Left renal cortex interstitium (tissue), 4 donors: Measurements from ENCODE around the gene PLEKHM3. TPM values are rescaled to one million over a fixed set of nuclear protein-coding genes. Genes with fewer than 3 reads are reported as not detected.

Source experiments
- DNase-seq, 4 donors: peaks; one replicate each; pipeline ENCODE4 v3.0.0-alpha.2; 2013; ENCODE audit warnings: low read depth in 4 of 4, low spot score in 2 of 4, missing footprints in 1 of 4
- polyA plus RNA-seq, 4 donors: library from polyadenylated mRNA; unstranded; fragments of 120-200 nt; gene quantifications; one replicate each; pipeline ENCODE4 v1.2.1, GENCODE V29; 2013; ENCODE audit not compliant: insufficient read length in 4 of 4

PLEKHM3 gene
- polyA plus RNA-seq, 4 donors = 12.2 to 15.3 (median 13.4) TPM

DNA sequence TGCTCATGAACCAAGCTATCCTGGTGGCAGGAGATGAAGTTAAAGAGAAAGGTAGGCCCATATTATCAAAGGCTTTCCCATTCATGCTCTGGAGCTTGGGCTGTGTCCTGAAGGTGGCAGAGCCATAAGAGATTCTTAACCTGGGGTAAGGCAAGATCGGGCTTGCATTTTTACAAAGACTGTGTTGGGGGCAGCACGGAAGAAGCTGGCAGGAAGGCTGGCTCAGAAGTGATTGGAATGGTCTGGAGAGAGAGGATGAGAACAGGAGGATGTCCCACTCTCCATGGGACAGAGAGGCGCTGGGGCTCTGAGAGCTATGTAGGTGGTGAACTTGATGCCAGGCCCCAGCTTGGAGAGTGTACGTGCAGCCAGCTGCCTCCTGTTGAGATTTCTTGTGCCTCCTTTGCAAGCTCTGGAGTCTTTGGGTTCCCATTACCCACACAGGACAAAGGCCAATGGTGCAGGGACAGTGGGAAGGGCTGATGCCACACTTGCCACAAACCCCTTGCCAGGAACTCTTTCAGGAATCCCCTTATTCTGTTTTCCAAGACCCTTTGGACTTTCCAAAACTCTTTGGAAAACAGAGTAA is 215.0 kb downstream of the PLEKHM3 start:
- no peak for DNase-seq

DNA sequence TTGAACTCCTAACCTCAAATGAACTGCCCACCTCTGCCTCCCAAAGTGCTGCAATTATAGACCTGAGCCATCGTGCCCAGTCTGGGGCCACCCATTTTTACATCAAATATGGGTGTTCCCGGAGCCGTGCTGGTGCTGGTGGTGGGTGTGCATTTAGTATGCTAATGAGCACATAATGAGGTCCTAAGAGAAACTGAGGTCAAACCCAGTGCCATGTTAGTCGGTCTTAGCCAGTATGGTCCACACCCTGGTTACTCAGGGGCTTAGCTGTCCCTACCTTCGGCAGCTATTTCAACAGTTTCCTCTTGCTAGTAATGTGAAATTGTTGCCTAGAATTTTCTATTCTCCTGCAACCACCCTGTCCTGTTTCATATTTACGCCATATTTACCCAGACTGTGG is 217.2 kb downstream of the PLEKHM3 start:
- DNase-seq = no peak

DNA sequence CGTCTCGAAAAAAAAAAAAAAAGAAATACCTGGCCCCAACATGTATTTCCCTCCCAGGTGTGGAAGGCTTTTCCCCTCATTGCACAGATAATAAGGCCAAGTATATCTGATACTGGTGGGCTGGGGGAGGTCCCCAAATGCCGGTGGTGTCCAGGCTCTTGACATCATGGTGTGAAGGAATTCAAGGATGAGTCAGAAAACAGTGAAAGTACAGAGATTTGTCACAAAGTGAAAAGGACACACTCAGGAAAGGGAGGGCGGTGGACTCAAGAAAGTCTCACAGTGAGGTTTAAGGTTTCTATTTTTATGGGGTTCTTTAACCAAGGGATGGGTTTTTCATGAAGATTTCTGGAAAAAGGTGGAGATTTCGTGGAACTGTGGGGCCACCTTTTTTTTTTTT is 217.8 kb downstream of the PLEKHM3 start:
- no peak for DNase-seq

DNA sequence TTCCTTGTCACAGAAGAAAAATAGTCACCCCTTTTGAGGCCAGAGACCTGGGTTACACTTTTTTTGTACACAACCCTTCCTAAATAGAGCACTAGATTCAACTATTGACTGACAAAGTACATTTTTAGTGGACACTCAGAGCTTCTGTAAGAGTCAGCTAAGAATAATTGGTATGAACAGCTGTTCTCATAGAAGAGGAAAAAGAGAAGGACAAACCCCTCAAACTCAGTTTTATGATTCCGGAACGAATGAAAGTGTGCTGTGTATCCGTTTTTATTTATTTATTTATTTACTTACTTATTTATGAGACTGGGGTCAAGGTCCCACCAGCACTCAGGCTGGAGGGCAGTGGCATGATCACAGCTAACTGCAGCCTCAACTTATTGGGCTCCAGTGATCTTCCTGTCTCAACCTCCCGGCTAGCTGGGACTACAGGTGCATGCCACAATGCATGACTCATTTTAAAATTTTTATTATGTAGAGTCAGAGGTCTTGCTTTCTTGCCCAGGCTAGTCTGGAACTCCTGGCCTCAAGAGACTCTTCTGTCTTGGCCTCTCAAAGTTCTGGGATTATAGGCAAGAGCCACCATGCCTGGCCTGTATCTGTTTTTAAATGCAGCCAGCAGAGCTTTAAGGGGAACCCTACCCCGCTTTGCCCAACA is 219.6 kb downstream of the PLEKHM3 start:
- DNase-seq = no peak

DNA sequence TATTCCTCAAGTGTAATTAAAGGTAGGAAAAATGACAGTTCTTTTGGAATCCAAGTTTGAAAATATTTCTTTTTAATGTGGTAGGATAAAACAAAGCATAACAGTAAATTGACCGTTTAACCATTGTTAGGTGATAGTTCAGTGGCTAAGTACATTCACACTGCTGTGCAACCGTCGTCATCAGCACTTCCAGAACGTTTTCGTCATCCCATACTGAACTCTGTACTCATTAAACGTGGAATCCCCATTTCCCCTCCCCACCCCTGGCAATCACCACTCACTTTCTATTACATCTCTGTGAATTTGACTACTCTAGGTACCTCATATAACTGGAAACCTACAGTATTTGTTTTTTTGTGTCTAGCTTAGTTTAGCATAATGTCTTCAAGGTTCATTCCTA is 222.7 kb downstream of the PLEKHM3 start:
- DNase-seq = no peak

DNA sequence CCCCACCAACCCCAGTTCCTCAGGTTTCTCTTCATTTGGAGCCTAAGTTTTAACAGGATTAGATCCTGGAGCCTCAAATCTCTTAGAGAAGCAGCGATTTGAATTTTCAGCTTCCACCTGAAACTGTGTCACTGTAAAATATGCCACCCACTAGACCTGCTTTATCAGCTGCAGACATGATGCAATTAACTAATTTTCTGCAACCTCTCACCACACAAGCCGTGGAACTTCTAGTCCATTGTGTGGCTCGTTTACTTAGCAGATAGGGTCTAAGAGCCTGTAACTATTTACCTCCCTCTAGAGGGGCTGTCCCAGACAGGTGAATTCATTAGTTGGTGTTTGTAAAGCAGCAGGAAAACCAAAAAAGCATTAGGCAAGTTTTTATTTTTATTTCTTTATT is 224.1 kb downstream of the PLEKHM3 start:
- no peak for DNase-seq

DNA sequence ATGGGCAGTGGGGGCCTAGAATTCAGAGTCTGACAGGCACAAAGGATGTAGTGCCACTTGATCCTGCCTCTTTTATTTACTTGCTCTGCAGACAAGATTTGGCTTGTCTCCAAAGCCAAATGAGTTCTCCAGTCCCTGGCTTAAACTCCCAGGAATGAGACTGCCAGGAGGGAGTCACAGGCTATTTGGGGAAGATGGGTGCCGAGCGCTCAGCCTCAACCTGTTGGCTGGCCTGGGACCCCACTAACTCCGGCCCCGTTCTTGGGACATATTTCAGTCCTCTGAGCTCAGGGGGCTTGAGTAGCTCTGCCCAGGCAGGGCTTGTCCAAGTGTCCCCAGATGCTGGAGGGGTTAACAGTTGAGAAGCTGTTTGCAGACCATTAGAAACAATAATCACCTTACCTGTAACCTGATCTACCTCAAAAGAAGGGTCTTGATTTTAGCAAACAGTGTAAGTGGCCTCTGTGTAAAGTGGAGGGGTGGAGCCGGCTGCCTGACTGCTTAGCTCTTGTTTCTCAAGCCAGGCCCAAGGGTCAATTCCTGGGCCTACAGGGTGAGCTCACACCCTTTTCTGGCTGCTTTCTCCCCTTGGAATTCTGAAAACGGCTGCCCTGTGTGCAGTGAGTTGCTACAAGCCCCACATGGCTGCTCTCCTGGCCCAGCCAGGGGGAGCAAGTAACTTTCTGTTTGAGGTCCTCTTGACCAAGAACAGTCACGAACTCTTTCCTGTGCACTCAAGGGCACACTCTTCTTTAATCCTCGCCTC is 228.6 kb downstream of the PLEKHM3 start:
- DNase-seq = no peak

DNA sequence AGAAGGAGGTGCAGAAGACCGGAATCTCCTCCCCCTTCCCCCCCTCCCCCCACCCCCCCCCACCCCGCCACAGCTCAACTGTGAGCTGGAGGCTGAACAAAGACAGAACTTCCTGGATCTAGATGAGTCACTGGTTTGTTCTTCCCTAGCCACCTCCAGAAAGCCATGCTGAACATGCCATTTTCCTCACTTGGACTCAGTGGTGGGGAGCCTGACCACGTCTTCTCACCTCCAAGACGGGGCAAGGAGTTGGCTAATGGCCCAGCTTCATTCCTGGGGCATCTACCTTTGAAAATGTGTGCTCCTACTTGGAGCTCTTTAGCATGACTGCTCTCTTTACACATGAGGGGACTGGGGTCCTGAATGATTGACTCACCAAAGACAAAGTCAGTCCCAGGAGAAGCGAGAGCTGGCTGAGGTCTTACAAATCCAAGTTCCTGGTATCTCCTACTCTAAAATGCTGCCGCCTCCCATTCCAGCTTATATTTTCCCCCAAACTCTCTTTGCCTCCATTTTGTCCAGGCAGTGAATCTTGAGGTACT is 233.0 kb downstream of the PLEKHM3 start:
- no peak for DNase-seq

DNA sequence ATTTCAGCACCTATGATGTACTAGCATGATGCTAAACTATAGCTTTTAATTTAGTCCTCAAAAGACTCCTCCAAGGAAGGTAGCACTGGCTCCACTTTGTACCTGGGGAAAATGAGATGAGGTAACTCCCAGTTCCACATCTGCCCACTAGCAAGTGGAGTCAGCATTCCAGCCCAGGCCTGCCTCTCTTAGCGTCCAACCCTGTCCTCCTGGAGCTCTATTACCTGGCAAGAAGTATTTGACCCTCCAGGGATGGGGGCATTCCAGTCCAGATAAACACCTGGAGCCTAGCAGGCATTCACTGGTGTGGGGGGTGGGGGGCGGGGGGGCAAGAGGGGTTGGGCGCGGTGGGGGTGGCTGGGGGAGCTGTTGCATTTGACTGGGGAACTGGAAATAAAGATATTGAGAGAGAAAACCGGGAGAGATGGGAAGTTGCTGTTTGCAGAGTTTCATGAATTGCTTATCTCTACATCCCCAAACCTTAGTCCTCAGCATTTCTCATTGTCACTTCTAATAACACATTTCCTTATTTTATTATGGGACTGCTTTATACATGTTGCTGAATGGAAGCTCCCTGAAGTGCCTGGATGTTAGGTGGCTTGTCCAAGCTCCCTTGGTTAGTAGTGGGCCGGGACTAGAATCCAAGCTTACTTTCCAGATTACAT is 233.6 kb downstream of the PLEKHM3 start:
- no peak for DNase-seq

DNA sequence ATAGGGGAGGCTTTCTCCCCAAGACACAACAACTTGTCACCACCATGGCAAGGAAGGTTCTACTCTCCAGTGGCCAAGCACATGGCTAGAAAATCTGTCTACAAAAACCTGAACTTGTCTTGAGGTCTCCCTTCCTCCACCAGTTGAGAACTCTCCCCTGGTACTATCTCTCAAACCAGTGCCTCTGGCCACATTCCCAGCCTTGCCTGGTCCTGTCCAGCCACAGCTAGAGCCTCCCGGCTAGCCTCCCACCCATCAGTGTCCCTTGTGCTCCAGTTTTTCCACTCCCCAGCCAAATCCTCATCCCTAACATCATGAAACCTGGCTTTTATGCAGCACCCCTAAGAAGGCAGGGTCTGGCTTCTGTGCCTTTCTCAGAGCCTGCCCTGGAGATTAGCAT is 234.4 kb downstream of the PLEKHM3 start:
- DNase-seq = no peak

DNA sequence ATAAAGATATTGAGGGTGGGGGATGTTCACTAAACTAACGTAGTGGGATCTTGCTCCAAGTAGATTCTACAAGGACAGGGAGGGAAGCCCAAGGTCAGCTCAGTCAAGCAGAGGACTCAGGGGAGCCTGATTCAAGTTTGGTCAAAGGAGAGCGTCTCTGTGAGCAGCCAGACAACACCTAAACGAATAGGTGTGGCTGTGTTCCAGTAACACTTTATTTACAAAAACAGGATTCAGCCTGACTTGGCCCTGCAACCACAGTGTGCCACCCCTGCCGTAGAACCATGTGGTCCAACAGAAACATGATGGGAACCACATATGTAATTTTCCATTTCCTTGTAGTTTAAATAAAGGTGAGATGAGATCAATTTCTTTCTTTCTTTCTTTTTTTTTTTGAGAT is 237.5 kb downstream of the PLEKHM3 start:
- DNase-seq = no peak

DNA sequence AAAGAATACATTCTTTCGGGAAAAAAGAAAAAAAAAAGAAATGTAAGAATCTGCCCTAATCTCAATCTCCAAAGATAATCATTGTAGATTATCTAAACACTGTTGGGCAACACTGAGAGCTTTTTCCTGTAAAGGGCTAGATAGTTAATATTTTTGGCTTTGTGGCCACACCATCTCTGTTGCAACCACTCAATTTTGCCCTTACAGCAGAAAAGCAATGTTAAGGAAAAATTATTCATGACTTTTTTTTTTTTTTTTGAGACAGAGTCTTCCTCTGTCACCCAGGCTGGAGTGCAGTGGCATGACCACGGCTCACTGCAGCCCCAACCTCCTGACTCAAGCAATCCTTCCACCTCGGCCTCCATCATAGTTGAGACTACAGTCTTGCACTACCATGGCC is 238.3 kb downstream of the PLEKHM3 start:
- DNase-seq = no peak

DNA sequence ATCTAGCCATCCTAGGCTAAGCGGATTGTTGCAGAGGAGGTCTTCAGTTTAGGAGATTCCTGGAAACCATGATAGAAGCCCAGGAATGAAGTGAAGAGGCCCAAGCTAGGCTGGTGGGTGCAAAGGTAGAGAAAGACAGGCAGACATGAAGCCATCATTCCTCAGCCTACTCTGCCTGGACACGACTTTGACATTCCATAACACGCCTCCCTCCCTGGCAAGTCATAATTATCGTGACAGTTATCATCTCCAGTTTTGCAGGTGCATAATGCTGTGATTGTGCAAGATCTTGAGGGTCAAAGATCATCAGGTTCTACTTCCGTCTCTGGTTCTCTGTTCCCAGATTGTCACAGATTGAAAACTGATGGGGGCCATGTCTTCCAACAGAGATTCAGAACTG is 240.4 kb downstream of the PLEKHM3 start:
- no peak for DNase-seq

DNA sequence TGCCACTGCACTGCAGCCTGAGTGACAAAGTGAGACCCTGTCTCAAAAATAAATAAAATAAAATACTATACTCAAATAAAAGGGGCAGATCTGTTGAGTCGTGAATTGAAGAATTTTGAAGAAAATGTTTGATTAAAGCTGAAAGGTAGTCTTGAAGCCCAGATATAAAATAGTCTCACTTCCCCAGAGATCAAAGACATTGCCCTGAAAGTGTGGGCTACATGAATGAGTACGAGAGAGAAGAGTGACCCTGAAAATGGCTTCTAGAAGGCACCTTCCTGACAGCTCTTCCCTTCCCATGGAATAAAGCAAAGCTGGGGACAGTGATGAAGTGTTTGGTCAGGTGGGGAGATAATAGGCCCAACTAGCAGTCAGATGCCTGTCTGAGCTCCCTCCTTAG is 241.8 kb downstream of the PLEKHM3 start:
- no peak for DNase-seq

DNA sequence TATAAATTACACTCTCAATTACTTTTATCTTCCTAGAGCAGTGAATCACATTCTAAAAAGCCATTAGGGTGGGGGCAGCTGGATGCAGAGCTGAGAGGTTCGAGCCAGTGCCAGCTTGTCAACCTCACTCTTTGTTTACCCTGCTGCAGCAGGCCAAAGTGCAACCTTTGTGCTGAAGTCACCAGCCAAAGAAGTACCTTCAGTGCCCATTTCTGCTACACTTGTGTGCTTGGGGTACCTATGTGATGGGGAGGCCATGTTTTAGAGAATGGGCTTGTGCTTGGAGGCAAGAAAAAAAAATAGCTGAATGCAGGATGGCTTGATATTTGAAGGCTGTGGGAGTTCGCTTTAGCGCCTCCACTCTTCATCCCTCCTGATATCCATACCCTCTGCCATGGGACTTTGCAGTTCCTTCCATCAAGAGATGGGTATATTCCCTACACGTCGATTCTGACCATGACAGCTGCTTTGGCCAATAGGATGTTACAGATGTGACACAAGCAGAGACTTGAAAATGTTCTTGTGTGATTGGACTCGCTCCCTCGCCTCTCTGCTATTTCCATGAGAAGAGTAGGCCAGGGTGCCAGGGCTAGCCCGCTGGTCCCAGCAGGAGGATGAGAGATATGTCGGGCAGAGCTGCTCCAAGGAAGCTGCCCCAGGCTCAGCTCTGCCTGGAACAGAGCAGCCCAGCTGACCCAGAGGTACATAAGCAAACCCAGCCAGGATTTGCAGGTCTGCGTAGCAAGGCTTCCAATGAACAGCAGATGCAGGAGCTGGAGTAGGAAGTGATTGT is 242.9 kb downstream of the PLEKHM3 start:
- no peak for DNase-seq

DNA sequence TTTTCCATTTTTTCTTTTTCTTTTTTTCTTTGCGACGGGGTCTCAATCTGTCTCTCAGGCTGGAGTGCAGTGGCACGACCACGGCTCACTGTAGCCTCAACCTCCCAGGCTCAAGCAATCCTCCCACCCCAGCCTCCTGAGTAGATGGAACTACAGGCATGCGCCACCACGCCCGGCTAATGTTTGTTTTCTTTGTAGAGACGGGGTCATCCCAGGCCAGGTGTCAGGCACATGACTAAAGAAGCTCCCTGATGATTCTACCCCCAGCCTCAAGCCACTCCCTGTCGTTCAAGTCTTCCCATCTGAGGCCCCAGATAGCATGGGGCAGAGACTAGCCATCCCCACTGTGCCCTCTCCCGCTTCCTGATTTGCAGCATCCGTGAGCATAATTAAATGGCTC is 245.8 kb downstream of the PLEKHM3 start:
- DNase-seq = no peak

DNA sequence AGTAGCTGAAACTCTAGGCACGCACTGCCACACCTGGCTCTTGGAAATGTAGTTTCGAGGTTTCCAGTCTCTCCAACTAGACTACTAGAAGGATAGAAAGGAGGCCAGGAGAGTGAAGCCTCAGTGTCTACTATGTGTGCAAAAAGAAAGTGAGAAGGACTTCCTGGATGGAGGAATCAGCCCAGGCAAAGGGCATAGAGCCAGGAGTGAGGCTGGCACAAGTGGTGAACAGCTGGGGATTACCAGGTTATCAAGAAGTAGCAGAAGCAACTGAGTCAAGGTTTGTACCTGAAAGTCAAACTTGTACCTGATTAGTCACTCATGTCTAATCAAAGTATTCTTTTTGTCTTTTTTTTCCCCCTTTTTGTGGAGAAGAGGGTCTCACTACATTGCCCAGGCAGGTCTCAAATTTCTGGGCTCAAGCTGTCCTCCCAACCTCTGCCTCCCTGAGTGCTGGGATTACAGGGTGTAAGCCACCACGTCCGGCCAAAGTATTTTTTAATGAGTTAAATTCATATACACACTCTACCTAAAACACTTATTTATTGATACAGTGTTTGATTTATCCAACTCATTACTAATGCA is 246.9 kb downstream of the PLEKHM3 start:
- no peak for DNase-seq

DNA sequence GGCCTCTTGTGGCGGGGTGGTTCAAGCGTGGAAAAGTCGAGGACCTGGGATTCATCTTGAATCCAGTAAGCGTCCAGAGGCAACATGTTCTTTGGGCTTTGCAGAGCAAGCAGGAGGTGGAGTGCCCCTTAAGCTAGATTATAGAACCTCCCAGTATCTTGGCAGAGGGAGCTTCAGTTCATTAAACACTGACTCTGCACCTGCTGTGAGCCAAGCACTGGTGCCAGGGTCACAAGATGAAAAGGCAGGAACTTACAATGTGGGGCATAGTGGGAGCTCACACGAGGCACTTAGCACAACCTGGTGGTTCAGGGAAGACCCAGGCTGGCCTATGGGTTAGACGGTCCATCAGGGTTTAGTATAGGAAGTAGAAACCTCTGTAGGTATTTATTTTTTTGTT is 248.2 kb downstream of the PLEKHM3 start:
- DNase-seq = no peak

DNA sequence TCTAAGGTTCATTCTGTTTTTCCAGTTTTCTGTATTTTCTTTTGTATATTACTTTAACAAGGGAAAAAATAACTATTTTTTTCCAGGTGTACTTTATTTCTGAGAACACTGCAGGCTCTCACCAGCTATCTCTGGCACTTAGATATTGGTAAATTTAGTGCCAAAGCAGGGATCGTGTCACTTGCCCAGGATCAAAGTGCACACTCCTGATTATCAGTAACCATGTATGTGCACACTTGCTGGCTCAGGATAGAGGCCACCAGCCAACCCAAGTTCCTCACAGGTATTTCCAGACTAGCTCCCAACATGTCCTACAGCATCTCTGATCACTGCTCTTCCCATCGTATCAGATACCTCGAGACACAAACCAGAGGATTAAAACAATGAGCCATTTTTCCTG is 249.9 kb downstream of the PLEKHM3 start:
- DNase-seq = no peak

DNA sequence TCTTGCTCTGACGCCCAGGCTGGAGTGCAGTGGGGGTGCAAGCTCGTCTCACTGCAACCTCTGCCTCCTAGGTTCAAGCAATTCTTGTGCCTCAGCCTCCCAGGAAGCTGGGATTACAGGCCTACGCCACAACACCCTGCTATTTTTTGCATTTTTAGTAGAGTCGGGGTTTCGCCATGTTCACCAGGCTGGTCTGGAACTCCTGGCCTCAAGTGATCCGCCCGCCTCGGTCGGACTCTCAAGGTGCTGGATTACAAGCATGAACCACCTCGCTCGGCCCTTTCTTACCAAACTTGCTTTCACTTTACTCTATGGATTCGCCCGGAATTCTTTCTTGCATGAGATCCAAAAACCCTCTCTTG is 252.5 kb downstream of the PLEKHM3 start:
- no peak for DNase-seq
